ENCODE results near the gene CCNL2.

- TF ChIP-seq EZH2 (IDR thresholded peaks at IDR 0.05; ENCODE audit: borderline replicate concordance) (no peak), CTCF (IDR thresholded peaks at IDR 0.05; ENCODE audit: poor library complexity) (no peak)
Observed at GRCh38 chr1:1415751-1416150, 16.6 kb upstream of the CCNL2 start.

Data from hepatocyte (in vitro differentiated cells).